Breast epithelium (tissue), 4 donors: ENCODE results near the gene RIIAD1. TPM values are rescaled to one million over a fixed set of nuclear protein-coding genes. Genes with fewer than 3 reads are reported as not detected.

Source experiments
- DNase-seq, 2 donors: peaks; one replicate each; pipeline ENCODE4 v3.0.0-alpha.2; 2019; ENCODE audit warnings: low spot score in 2 of 2
- H3K27ac ChIP-seq, 2 donors: fragments of 200-600 bp; sonication (generic) in 1 of 2; one replicate each; pipeline ENCODE4 v1.5.1; 2016 to 2019; ENCODE audit warnings: mild to moderate bottlenecking in 1 of 2
- H3K27me3 ChIP-seq, 2 donors: fragments of 200-600 bp; sonication (generic) in 1 of 2; one replicate each; pipeline versions ENCODE4 v1.5.1 to v1.6.0; 2017 to 2019; ENCODE audit warnings: control low read depth in 1 of 2, mild to moderate bottlenecking in 1 of 2
- H3K36me3 ChIP-seq: fragments of 200-600 bp; one replicate; pipeline ENCODE4 v1.5.1; 2019
- H3K4me1 ChIP-seq, 2 donors: fragments of 200-600 bp; sonication (generic); one replicate each; pipeline ENCODE4 v1.5.1; 2016 to 2019; ENCODE audit warnings: control low read depth in 1 of 2
- H3K4me3 ChIP-seq, 3 donors: fragments of 200-600 bp; sonication (generic); 1 replicate in 2 of 3; 2 replicates in 1 of 3; pipeline ENCODE4 v1.5.1; 2016 to 2019; ENCODE audit warnings: mild to moderate bottlenecking in 3 of 3, moderate library complexity in 2 of 3
- H3K9me3 ChIP-seq, 2 donors: fragments of 200-600 bp; sonication (generic) in 1 of 2; one replicate each; pipeline ENCODE4 v1.5.1; 2016 to 2019; ENCODE audit warnings: control low read depth in 1 of 2
- CTCF ChIP-seq, 3 donors: fragments of 450-650 bp; IDR thresholded peaks; one replicate each; pipeline ENCODE4 v1.5.1; 2016 to 2017; ENCODE audit warnings: antibody characterized with exemption in 3 of 3, mild to moderate bottlenecking in 3 of 3, moderate library complexity in 3 of 3
- POLR2A ChIP-seq: fragments of 450-650 bp; IDR thresholded peaks from one replicate; pipeline ENCODE4 v1.6.1; 2016; ENCODE audit warnings: antibody characterized with exemption, mild to moderate bottlenecking, moderate library complexity
- POLR2AphosphoS5 ChIP-seq, 3 donors: sonication (generic); formaldehyde crosslinking; IDR thresholded peaks; one replicate each; pipeline ENCODE4 v1.6.1; 2017; ENCODE audit warnings: antibody characterized with exemption in 3 of 3
- intact Hi-C: fragments of 100-400 bp; cut with DNase I; formaldehyde crosslinking; loops from one replicate; pipeline ENCODE4 v1.15.1; 2023; ENCODE audit warnings: low total_unique reads
- total RNA-seq, 3 donors: library from RNA; depleted of rRNA; stranded (reverse); fragments of >200 nt; gene quantifications; one replicate each; pipeline ENCODE4 v1.1.0, GENCODE V29; 2016

The RIIAD1 gene
- total RNA-seq, 3 donors from 2014 or later = not detected

GRCh38 chr1:151773702-151774101, 52.4 kb downstream of the RIIAD1 start:
- H3K36me3 ChIP-seq = no peaks in the 10 kb centered on the region
- no peak for TF ChIP-seq POLR2A
- no peak for TF ChIP-seq POLR2AphosphoS5 (IDR thresholded peaks at IDR 0.05)
- TF ChIP-seq CTCF (IDR thresholded peaks at IDR 0.05) = no peak
- intact Hi-C loops = no loop called here
- DNase-seq = no peak
- H3K9me3 ChIP-seq = no peaks in the 10 kb centered on the region
- H3K4me3 ChIP-seq = no peak overlapping the region
- H3K27me3 ChIP-seq = no peaks in the 10 kb centered on the region
- no peak overlapping the region for H3K27ac ChIP-seq
- no peaks in the 10 kb centered on the region for H3K4me1 ChIP-seq

GRCh38 chr1:151774256-151774922, 53.1 kb downstream of the RIIAD1 start:
- TF ChIP-seq POLR2A (no peak), CTCF (IDR thresholded peaks at IDR 0.05) (no peak), POLR2AphosphoS5 (IDR thresholded peaks at IDR 0.05) (no peak)
- Histone ChIP-seq H3K9me3 (no peaks in the 10 kb centered on the region), H3K4me3 (no peak overlapping the region), H3K4me1 (no peaks in the 10 kb centered on the region), H3K27ac (no peak overlapping the region), H3K27me3 (no peaks in the 10 kb centered on the region), H3K36me3 (no peaks in the 10 kb centered on the region)
- no peak for DNase-seq
- intact Hi-C loops = no loop called here

GRCh38 chr1:151775894-151776664, 54.8 kb downstream of the RIIAD1 start:
- no peaks in the 10 kb centered on the region for H3K27me3 ChIP-seq
- no peak overlapping the region for H3K4me3 ChIP-seq
- DNase-seq = no peak
- no peaks in the 10 kb centered on the region for H3K36me3 ChIP-seq
- H3K9me3 ChIP-seq = no peaks in the 10 kb centered on the region
- intact Hi-C loops = no loop called here
- no peak overlapping the region for H3K27ac ChIP-seq
- H3K4me1 ChIP-seq = no peaks in the 10 kb centered on the region
- no peak for TF ChIP-seq POLR2AphosphoS5 (IDR thresholded peaks at IDR 0.05)
- TF ChIP-seq CTCF (IDR thresholded peaks at IDR 0.05) = no peak
- TF ChIP-seq POLR2A = no peak

DNA sequence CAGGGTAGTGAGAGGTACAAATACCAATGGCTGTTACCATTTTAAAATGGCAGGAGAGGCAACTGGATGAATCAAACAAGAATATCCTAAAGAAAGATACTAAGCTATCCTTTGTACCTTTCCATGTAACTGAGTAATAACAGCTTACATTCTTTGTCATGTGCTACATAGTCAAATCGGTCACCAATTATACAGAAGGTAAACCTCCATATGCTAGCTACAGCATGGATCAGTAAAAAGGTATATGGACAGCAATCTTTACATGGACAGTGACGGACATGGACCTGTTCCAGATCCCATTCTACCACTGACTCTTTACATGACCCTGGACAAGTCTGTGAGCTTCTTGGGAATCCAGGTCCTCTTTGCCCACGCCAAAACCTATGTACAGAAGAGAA, 55.3 kb downstream of the RIIAD1 start:
- H3K27me3 ChIP-seq = no peaks in the 10 kb centered on the region
- no peak for TF ChIP-seq POLR2AphosphoS5 (IDR thresholded peaks at IDR 0.05)
- TF ChIP-seq POLR2A = no peak
- no peak for TF ChIP-seq CTCF (IDR thresholded peaks at IDR 0.05)
- intact Hi-C loops = no loop called here
- DNase-seq = no peak
- no peak overlapping the region for H3K4me3 ChIP-seq
- H3K4me1 ChIP-seq = no peaks in the 10 kb centered on the region
- no peaks in the 10 kb centered on the region for H3K36me3 ChIP-seq
- H3K27ac ChIP-seq = no peak overlapping the region
- H3K9me3 ChIP-seq = no peaks in the 10 kb centered on the region

DNA sequence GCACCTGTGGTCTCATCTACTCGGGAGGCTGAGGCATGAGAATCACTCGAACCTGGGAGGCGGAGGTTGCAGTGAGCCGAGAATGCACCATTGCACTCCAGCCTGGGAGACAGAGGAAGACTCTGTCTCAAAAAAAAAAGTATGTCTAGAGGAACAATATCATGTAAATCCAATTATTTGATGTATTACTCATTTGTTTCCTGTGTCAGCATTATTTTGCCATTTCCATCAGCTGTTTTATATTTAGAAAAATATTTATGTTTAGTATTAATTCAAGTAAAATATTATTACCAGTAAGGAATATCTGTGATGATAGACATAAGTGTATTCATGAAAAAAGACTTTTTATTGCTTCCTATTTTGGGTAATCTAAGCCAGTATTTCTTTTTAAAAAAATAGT, 56.0 kb downstream of the RIIAD1 start:
- H3K27me3 ChIP-seq = no peaks in the 10 kb centered on the region
- H3K4me1 ChIP-seq = no peaks in the 10 kb centered on the region
- H3K9me3 ChIP-seq = no peaks in the 10 kb centered on the region
- H3K36me3 ChIP-seq = no peaks in the 10 kb centered on the region
- no peak overlapping the region for H3K4me3 ChIP-seq
- no peak for TF ChIP-seq POLR2A
- no peak for TF ChIP-seq CTCF (IDR thresholded peaks at IDR 0.05)
- TF ChIP-seq POLR2AphosphoS5 (IDR thresholded peaks at IDR 0.05) = no peak
- intact Hi-C loops = no loop called here
- H3K27ac ChIP-seq = no peak overlapping the region
- no peak for DNase-seq
